Fibroblast of skin of right quadriceps (primary cell): ENCODE data around the gene A3GALT2.

Experiments used
- DNase-seq: peaks from one replicate; pipeline ENCODE4 v3.0.0-alpha.2; 2013

The A3GALT2 gene

GRCh38 chr1:33320619-33321165 lies at the start of gene A3GALT2:
Gene A3GALT2, minus strand, starts transcription at chr1:33321098. Its CDS starts 0 bp downstream, at chr1:33321098.
- no peak for DNase-seq

DNA sequence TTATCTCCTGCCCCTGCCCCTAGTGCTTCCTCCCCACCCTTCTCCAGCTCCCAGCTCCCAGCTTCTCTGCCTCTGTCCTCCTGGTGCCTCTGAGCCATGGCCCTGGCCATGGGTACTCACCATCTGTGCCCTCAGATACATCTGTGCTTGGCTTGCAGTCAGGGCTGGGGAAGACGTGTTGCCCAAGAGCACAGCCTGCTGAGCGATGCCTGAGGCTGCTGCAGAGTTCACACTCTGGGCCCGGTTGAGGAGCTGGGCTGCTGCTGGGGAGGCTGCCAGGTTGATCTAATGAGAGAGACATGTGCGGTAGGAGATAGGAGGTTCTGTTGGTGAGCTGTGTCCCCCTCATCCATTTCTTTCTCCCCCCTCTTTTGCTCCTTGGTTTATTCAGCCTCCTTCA lies 49.4 kb upstream of the A3GALT2 start:
- DNase-seq: peak; percentile 37

DNA sequence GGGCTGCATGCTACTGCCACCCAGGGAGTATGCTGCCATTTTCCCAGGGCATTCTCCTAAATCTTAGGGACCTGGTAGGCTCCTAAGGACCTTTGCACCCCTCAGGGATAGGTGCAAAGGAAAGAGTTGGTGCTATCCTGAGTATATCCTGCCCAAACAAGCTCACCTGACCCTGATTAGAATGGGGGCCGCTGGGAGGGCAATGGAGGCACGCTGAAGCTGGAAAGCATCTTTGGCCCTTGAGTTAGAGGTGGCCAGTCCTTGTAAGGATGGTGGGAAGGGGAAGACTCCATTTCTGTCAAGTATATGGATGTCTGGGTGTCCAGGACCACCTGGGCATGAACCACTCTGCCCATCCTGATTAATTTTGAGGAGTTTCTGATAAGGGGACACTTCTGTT lies 48.9 kb upstream of the A3GALT2 start:
- DNase-seq: no peak

- DNase-seq: no peak
Measured at GRCh38 chr1:33369081-33369480, 48.2 kb upstream of the A3GALT2 start.

- DNase-seq: no peak
Measured at GRCh38 chr1:33368431-33368830, 47.5 kb upstream of the A3GALT2 start.

DNA sequence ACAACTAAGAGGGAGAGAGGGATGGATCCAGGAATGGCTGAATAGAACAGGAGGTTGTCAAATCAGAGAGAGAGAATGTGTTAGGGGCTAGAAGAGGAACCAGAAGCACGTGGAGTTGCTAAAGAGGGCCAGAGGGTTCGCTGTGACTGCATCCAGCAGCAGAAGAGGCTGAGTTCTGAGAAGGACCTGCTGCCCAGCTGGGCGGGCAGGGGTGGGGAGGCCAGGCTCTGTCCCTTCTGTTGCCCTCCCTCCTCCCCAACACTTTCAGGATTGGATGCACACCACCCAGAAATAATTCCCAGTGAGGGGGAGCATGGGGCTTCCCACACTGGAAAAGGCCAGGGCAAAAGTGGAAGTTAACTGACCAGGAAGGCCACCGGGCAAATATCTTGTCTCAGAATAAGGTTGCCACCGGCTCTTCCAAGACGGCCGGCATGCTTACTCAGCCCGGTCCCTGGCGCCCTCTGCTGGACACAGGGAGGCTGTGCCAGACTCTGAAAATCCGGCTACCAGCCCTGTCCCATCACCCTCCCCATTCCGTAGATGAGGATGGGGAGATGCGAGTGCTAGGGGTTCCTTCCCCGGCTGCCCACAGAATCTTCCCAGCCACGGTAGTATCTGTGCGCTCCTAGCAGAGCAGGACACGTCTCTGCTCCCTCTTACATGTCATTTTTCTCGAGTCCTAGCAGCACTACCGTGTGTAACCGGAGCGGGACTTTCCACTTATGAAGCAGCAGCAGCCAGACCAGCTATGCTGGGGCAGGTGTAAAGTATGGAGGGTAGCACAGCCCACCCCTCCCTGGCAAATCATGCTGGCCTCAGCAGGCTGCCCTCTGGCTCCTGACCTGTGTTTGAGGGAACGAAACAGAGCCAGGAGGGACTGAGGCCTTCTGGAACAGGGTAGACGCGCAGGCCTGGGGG lies 46.8 kb upstream of the A3GALT2 start:
- peak; percentile 73 for DNase-seq

- no peak for DNase-seq
Measured at GRCh38 chr1:33366762-33367484, 46.0 kb upstream of the A3GALT2 start.

GRCh38 chr1:33365560-33365997 lies 44.7 kb upstream of the A3GALT2 start:
- DNase-seq: peak; percentile 49

DNA sequence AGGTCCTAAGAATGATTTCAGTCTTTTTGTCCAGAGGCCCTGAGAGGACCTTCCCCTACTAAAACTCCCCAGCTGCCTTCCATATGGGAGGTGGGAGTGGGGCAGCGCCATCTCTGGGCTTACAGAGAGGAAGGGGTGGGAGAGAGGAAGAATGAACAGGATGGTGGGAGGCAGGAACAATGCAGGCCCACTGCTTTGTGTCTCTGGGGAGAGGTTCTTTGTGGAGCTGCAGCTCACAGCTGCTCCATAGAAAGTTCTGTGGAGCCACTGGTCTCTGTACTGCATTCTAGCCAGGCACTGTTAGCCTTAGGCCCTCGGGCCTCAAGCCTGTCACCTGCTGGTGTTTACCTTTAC lies 43.6 kb upstream of the A3GALT2 start:
- DNase-seq: no peak

- no peak for DNase-seq
Measured at GRCh38 chr1:33363470-33363861, 42.6 kb upstream of the A3GALT2 start.

DNA sequence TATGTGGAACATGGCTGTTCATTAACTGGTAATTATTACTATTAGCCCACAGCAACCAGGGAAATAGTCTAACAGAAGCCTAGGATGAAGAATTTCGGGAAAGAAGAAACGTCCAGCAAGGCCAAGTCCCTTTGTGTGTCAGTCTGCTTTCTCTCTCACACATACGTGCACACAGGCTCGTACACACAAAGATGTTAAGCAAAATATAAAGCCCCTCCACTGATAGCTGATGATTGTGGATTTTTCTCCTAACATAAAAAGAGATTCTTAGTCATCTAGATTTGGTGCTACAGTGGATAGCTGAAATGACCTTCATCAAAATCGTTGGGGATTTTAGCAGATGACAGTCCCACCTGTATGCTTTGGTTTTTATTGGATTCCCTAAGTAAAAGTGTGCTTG lies 42.1 kb upstream of the A3GALT2 start:
- DNase-seq: no peak

- no peak for DNase-seq
Measured at GRCh38 chr1:33361532-33362235, 40.8 kb upstream of the A3GALT2 start.

GRCh38 chr1:33360367-33360766 lies 39.5 kb upstream of the A3GALT2 start:
- DNase-seq: no peak

DNA sequence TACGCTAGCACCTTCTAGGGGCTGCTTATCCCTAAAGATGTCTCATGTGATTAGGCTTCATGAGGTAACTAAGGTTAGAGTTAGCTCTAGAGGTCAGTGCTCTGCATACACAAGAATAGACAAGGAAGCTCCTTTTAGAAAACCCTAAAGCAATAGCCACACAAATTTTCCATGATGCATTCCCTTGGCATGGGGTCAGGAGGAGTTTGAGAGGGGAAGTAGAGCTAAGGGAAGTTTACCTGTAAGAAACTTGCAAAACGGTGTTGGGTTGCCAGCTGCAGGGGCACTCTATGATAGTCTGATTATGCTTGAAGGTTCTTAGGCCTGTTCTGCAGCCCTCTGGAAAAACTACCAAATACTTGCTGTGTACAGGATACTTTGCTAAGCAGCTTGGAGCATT lies 39.0 kb upstream of the A3GALT2 start:
- DNase-seq: no peak

DNA sequence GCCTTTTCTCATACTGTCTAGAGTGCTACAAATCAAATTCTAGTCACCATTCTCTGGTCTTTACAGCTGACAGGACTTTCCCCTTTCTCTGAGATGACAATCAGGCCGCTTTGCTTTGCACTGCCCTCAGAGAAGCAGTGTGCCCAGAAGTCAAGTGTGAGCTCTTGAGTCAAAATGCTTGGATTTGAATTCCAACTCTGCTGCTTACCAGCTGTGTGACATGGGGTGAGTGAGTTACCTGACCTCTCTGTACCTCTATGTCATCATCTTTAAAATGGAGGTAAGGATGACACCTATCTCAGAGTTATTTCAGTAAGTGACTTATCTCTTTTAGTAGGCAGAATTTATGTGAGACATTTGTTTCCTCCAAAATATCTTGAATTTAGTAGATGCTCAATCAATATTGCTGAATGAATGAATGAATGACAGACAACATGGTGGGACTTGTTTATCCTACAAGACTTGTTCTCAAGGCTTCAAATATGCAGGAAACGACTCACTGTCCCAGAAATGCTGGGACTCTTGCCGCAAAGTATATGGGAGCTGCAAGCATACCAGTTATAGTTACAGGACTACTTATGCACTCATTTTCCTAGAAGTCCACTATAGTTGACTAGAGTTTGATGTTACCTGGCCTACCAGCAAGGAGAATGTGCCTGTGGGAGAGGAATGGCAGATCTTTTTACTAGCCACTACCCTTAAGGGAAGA lies 38.1 kb upstream of the A3GALT2 start:
- no peak for DNase-seq

- DNase-seq: no peak
Measured at GRCh38 chr1:33358114-33358794, 37.4 kb upstream of the A3GALT2 start.

- no peak for DNase-seq
Measured at GRCh38 chr1:33357099-33357498, 36.2 kb upstream of the A3GALT2 start.

- DNase-seq: no peak
Measured at GRCh38 chr1:33354707-33355316, 33.9 kb upstream of the A3GALT2 start.

DNA sequence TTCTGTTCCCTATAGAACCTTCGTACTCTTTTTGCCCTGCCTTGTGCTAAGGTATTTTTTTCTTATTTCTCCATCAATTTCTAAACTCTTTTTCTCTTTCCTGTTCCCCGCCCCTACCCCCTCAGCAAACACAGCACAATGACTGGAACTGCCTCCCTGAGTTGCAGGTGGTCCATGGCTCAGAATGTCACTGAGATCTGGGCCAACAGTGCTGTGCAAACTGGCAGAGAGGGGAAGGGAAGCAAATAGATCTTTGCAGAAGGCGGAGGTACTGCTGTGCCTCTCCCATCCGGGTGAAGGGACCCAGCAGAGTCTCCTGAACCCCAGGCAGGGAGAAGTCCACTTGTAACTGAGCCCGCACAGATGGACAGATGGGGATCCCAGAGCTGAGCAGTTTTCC lies 32.6 kb upstream of the A3GALT2 start:
- no peak for DNase-seq

- DNase-seq: no peak
Measured at GRCh38 chr1:33351281-33351660, 30.4 kb upstream of the A3GALT2 start.

GRCh38 chr1:33350611-33351280 lies 29.8 kb upstream of the A3GALT2 start:
- DNase-seq: no peak
